PC-9 (cell line): ENCODE measurements around the gene TLL2. TPM values are rescaled to one million over a fixed set of nuclear protein-coding genes. Genes with fewer than 3 reads are reported as not detected.

Experiments used
- BruUV-seq: library from RNA; stranded (reverse); fragments of 400-500 nt; replicated peaks from 2 replicates; lab custom pipeline; 2021; lab: Mats Ljungman, UMichigan
- CTCF ChIA-PET: fragments of 300-600 bp; sonication (Branson Sonifier 250); formaldehyde crosslinking; loops from one replicate; lab custom pipeline; 2022; ENCODE audit warnings: antibody characterized with exemption; lab: Charles Lee
- POLR2A ChIA-PET: fragments of 300-600 bp; sonication (Branson Sonifier 250); formaldehyde crosslinking; loops from one replicate; lab custom pipeline; 2022; ENCODE audit warnings: antibody characterized with exemption; ENCODE audit not compliant: unreplicated experiment; lab: Charles Lee
- DNase-seq, 2 experiments: peaks; one replicate each; pipeline versions ENCODE4 v3.0.0 to v3.0.0-alpha.2; 2015 to 2022; ENCODE audit warnings: mixed read lengths in 1 of 2
- H2AFZ ChIP-seq: fragments of 200-600 bp; sonication (generic); 2 replicates; pipeline ENCODE4 v1.8.1; 2017; ENCODE audit warnings: antibody characterized with exemption
- H3F3A ChIP-seq: fragments of 200-600 bp; sonication (generic); 2 replicates; pipeline ENCODE4 v1.8.1; 2017; ENCODE audit warnings: antibody characterized with exemption, mild to moderate bottlenecking, low read depth; ENCODE audit not compliant: insufficient read depth
- H3K27ac ChIP-seq: fragments of 200-600 bp; sonication (generic); 2 replicates; pipeline ENCODE4 v1.6.1; 2016; ENCODE audit warnings: mixed run types
- H3K27me3 ChIP-seq: fragments of 200-600 bp; sonication (generic); 2 replicates; pipeline ENCODE4 v1.6.1; 2016; ENCODE audit warnings: low read depth, mixed run types; ENCODE audit not compliant: insufficient read depth
- H3K36me3 ChIP-seq: fragments of 200-600 bp; sonication (generic); 2 replicates; pipeline ENCODE4 v1.6.1; 2016; ENCODE audit warnings: low read depth, mixed run types
- H3K4me1 ChIP-seq: fragments of 200-600 bp; sonication (generic); replicated peaks from 2 replicates; pipeline ENCODE4 v1.6.1; 2016; ENCODE audit warnings: mixed run types; ENCODE audit not compliant: insufficient read depth
- H3K4me2 ChIP-seq: fragments of 200-600 bp; sonication (generic); 2 replicates; pipeline ENCODE4 v1.6.1; 2017; ENCODE audit warnings: mixed run types
- H3K4me3 ChIP-seq: fragments of 200-600 bp; sonication (generic); 2 replicates; pipeline ENCODE4 v1.6.1; 2016; ENCODE audit warnings: mixed run types
- H3K79me2 ChIP-seq: fragments of 200-600 bp; sonication (generic); 2 replicates; pipeline ENCODE4 v1.6.1; 2017; ENCODE audit warnings: low read depth, mixed run types
- H3K9me2 ChIP-seq: fragments of 200-600 bp; sonication (generic); 2 replicates; pipeline ENCODE4 v1.8.1; 2017; ENCODE audit warnings: mild to moderate bottlenecking; ENCODE audit not compliant: insufficient read depth
- H3K9me3 ChIP-seq: fragments of 200-600 bp; sonication (generic); 2 replicates; pipeline ENCODE4 v1.8.1; 2016; ENCODE audit warnings: low read depth; ENCODE audit not compliant: insufficient read depth
- H4K20me1 ChIP-seq: fragments of 200-600 bp; sonication (generic); 2 replicates; pipeline ENCODE4 v1.8.1; 2017; ENCODE audit not compliant: insufficient read depth
- EZH2 ChIP-seq: fragments of 200-600 bp; sonication (generic); IDR thresholded peaks from 2 replicates; pipeline ENCODE4 v1.8.0; 2017; ENCODE audit warnings: antibody characterized with exemption, low read depth
- intact Hi-C: fragments of 100-400 bp; cut with micrococcal nuclease; formaldehyde crosslinking; loops from one replicate; pipeline ENCODE4 v1.10.0; 2022; ENCODE audit not compliant: unreplicated experiment
- total RNA-seq: library from RNA; stranded (reverse); gene quantifications from 2 replicates; pipeline ENCODE4 v1.2.3, GENCODE V29; 2021
- TF ChIP-seq, protein P1 (sequence below): fragments of 200-600 bp; sonication (generic); conservative IDR thresholded peaks from 2 replicates; pipeline ENCODE4 v1.6.1; 2017; ENCODE audit warnings: mixed run types, antibody characterized with exemption, mild to moderate bottlenecking, moderate library complexity

Gene TLL2
- total RNA-seq, 1 experiment from 2014 or later, result not detected

DNA sequence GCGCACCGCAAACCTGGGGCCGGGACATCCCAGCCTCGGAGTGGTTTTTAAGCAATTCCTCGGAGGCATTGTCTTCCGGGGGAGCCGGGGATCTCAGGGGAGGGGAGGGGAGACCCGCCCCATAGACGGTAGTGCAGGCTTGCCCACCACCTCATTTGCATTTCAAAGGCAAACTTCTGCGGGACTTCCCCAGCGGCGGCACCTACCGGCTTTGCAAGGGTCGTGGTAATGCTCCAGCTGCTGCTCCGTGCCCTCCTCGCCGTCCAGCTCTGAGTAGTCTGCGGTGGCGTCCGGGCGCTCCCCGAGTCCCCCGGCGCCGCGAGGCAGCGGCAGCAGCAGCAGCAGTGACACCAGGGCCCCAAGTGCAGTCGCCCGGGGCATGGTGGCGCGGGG lies 425 bp downstream of the TLL2 start:
- CTCF ChIA-PET, result no interaction called here
- H3K27ac ChIP-seq, result no peak overlapping the region

GRCh38 chr10:96512524-96513304 lies 1.0 kb downstream of the TLL2 start:
- TF ChIP-seq, protein P1, sequence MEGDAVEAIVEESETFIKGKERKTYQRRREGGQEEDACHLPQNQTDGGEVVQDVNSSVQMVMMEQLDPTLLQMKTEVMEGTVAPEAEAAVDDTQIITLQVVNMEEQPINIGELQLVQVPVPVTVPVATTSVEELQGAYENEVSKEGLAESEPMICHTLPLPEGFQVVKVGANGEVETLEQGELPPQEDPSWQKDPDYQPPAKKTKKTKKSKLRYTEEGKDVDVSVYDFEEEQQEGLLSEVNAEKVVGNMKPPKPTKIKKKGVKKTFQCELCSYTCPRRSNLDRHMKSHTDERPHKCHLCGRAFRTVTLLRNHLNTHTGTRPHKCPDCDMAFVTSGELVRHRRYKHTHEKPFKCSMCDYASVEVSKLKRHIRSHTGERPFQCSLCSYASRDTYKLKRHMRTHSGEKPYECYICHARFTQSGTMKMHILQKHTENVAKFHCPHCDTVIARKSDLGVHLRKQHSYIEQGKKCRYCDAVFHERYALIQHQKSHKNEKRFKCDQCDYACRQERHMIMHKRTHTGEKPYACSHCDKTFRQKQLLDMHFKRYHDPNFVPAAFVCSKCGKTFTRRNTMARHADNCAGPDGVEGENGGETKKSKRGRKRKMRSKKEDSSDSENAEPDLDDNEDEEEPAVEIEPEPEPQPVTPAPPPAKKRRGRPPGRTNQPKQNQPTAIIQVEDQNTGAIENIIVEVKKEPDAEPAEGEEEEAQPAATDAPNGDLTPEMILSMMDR, result no peak
- no peak for TF ChIP-seq EZH2
- BruUV-seq, result no TSS peak
- peak overlapping the region; percentile 72; the same call in 1 of the 2 replicates for H3K4me2 ChIP-seq
- no peaks in the 10 kb centered on the region for H3K36me3 ChIP-seq
- H3F3A ChIP-seq, result no peaks in the 10 kb centered on the region; the same call in 1 of the 2 replicates
- no peaks in the 10 kb centered on the region for H4K20me1 ChIP-seq
- no peak overlapping the region for H3K27ac ChIP-seq
- no peak overlapping the region for H3K4me3 ChIP-seq
- H3K9me3 ChIP-seq, result no peaks in the 10 kb centered on the region
- no peaks in the 10 kb centered on the region for H3K4me1 ChIP-seq
- ChIA-PET CTCF (no interaction called here), POLR2A (no interaction called here)
- no peaks in the 10 kb centered on the region for H3K79me2 ChIP-seq
- no peak for DNase-seq
- intact Hi-C loops, result no loop called here
- H3K27me3 ChIP-seq, result no peaks in the 10 kb centered on the region
- H2AFZ ChIP-seq, result no peak overlapping the region
- H3K9me2 ChIP-seq, result no peaks in the 10 kb centered on the region

More for the DNA sequence above, 425 bp downstream of the TLL2 start:
- H3K36me3 ChIP-seq, result no peaks in the 10 kb centered on the region
- H3K9me3 ChIP-seq, result no peaks in the 10 kb centered on the region
- H3K4me1 ChIP-seq, result no peaks in the 10 kb centered on the region
- no peaks in the 10 kb centered on the region for H3K9me2 ChIP-seq
- H4K20me1 ChIP-seq, result no peaks in the 10 kb centered on the region
- intact Hi-C loops, result no loop called here
- peak overlapping the region; percentile 45; the same call in 1 of the 2 replicates for H3K4me3 ChIP-seq
- no peak for DNase-seq
- H3K79me2 ChIP-seq, result no peaks in the 10 kb centered on the region
- H3F3A ChIP-seq, result no peaks in the 10 kb centered on the region; the same call in 1 of the 2 replicates
- no peak overlapping the region for H2AFZ ChIP-seq
- no peak for TF ChIP-seq EZH2
- H3K4me2 ChIP-seq, result peak overlapping the region; percentile 72
- no peaks in the 10 kb centered on the region for H3K27me3 ChIP-seq
- POLR2A ChIA-PET, result no interaction called here
- no TSS peak for BruUV-seq

- Histone ChIP-seq H3K36me3 (no peaks in the 10 kb centered on the region), H4K20me1 (no peaks in the 10 kb centered on the region), H3K9me2 (no peaks in the 10 kb centered on the region), H3K27ac (no peak overlapping the region), H2AFZ (no peak overlapping the region), H3K27me3 (no peaks in the 10 kb centered on the region), H3K79me2 (no peaks in the 10 kb centered on the region), H3K4me2 (no peak overlapping the region), H3K4me1 (no peaks in the 10 kb centered on the region), H3K4me3 (no peak overlapping the region), H3F3A (no peaks in the 10 kb centered on the region; the same call in 1 of the 2 replicates), H3K9me3 (no peaks in the 10 kb centered on the region)
- POLR2A ChIA-PET, result no interaction called here
- DNase-seq, result peak in 1 of 2 experiments; percentile 26
- no peak for TF ChIP-seq EZH2
- TF ChIP-seq, protein P1, result peak; percentile 59
- no TSS peak for BruUV-seq
- CTCF ChIA-PET, result no interaction called here
- intact Hi-C loops, result loop anchor here (1.0 kb wide), 3 partner anchors 115 to 141 kb away; no protein-coding TSS in a partner anchor
Measured at GRCh38 chr10:96511044-96511945, 2.4 kb downstream of the TLL2 start.
